ENCODE results near the gene PPP3CB.
"Not testable (repeated sequence)": the region's sequence is repeated elsewhere in the genome, so short reads cannot be mapped to it uniquely, and the experiment has no call there.

Gene PPP3CB

DNA sequence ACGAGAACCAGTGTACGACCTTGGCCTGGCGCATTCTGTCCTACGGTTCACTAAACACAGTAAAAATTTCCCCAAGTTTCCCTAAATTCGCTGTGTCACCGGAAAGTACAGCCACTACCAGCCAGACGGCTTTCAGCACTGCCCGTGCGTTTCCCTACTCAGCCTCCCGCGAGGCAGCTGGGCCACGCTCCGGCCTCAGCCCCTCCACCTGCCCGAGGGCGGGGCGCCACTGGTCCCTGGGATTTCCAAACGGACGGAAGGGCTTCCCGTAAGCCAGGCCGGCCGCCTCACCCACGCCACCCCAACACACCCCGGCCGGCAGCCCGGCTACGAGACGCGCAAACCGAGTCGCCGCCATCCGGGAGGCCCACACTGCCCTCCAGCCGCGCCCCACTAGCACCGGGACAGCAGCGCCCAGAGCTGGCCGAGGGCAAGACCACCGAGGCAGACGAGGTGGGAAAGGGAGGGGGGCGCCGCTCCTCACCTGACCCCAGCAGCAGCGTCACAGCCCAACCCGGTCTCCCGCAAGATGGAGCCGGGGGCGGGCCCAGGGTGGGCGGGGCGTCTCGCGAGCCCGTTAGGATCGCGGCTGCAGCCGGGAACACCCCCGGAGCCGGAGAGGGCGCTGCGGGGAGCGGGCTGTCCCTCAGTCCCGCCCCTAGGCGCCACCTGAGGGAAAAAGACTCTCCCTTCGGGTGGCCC is 82.1 kb downstream of the PPP3CB start, which contains the start of gene ANXA7:
Gene ANXA7, minus strand, starts transcription at position 531 of the 702 bp plus-strand sequence. CDS start 13,202 bp downstream, outside the sequence.
- no peak for FAIRE-seq

DNA sequence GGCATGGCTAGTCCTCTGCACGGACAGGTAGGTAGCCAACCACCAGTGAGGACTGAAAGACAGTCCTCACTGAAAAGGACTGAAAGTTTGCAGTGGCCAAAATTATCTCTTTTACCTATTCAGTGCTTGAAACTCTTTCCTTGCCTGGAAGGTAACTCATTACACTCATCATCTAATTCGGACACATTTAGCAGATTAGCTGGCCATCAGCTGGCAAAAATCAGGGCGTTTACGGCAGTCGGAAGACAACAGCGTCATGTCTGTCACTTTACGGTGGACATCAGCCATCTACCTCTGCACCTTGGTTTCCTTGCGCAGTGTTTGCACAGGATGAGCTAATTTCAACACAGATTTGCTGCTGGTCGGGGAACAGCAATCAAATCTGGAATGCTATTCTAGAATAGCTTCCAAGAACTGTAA is 82.7 kb downstream of the PPP3CB start:
- no peak for FAIRE-seq

DNA sequence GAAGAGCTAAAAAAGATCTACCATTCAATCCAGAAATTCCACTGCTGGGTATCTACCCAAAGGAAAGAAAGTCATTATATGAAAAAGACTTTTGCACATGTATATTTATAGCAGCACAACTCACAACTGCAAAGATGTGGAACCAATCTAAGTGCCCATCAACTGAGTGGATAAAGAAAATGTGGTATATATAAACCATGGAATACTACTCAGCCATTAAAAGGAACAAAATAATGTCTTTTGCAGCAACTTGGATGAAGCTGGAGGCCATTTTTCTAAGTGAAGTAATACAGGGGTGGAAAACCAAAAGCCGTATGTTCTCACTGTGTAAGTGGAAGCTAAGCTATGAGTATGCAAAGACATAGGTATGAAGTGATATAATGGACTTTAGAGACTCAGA is 84.9 kb downstream of the PPP3CB start:
- no peak for FAIRE-seq

- no peak for FAIRE-seq
Measured at GRCh38 chr10:73408978-73409521, 86.8 kb downstream of the PPP3CB start.

DNA sequence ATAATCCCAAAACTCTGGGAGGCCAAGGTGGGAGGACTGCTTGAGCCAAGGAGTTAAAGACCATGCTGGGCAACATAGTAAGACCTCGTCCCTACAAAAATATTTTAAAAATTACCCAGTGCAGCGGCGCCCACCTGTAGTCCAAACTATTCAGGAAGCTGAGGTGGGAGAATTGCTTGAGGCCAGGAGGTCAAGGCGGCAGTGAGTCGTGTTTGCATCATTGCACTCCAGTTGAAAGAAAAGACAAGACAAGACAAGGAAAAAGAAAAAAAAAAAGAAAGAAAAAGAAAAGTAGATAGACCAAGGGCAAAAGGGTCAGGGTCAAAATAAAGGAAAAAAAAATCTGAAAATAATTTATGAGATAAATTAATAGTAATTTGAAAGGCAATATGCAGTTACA is 87.8 kb downstream of the PPP3CB start:
- FAIRE-seq = no peak

GRCh38 chr10:73407495-73407894 is 88.3 kb downstream of the PPP3CB start:
- FAIRE-seq = no peak

DNA sequence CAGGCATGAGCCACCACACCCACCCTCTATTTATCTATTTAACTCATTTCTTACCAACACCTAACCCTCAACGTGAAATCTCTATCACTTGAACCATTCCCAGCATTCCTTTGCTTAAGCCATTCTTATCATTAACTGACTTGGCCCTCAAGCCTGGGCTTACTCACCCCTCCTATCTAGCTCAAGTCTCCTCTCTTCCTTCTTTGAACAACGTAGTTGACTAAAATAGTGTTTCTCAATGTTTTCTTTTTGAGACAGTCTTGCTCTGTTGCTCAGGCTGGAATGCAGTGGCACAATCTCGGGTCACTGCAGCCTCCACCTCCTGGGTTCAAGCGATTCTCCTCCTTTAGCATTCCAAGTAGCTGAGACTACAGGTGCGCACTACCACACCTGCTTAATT is 89.0 kb downstream of the PPP3CB start:
- no peak for FAIRE-seq

GRCh38 chr10:73405556-73405955 is 90.3 kb downstream of the PPP3CB start:
- FAIRE-seq = no peak

DNA sequence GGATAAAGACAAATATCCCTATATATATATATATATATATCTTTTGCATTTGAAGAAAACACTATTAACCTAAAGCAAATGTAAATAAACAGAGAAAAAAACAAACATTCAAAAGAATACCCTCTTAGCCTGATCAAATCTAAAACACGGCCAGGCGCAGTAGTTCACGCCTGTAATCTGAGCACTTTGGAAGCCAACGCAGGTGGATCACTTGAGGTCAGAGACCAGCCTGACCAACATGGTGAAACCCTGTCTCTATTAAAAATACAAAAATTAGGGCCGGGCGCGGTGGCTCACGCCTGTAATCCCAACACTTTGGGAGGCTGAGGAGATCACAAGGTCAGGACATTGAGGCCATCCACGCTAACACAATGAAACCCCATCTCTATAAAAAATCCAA is 91.1 kb downstream of the PPP3CB start:
- FAIRE-seq = no peak

- FAIRE-seq = no peak
Measured at GRCh38 chr10:73401636-73402035, 94.2 kb downstream of the PPP3CB start.

DNA sequence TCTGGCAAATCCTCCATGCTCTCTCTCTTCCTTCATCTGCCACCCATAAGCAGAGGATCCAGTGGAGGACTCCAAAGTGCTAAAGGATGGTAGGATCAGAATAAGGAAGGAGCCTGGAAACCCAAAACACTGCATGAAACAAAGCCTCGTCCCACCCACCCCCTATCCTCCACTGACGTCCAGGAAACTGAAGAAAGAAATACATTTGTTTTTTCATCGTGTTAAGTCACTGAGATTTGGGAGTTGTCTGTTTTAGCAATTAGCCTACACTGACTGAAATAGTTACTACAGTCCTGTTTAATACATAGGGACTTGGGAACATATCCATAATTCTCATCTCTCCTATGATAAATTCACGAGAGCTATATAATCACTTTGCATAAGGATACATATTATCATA is 96.8 kb downstream of the PPP3CB start:
- no peak for FAIRE-seq

GRCh38 chr10:73398024-73398423 is 97.8 kb downstream of the PPP3CB start:
- no peak for FAIRE-seq

- not testable (repeated sequence) for FAIRE-seq
Measured at GRCh38 chr10:73394325-73394724, 101.5 kb downstream of the PPP3CB start.

DNA sequence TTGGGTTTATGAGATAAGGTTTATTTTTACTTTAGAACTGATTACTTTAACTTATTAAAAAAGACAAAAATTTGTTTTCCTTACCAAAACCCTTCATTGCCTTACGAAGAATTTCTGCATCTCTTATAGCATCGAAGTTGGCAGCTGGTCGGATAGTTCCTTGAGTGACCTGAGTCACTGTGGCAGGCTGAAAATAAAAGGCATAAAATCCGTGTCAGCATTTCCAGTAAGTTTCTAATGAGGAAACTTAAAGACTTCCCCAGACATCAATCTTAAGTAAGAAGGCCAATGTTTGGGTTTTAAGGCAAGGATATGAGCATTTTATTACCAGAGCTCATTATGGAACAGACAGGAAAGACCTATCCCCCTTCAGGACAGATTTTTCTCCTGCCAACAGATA is 107.6 kb downstream of the PPP3CB start:
- FAIRE-seq = no peak

DNA sequence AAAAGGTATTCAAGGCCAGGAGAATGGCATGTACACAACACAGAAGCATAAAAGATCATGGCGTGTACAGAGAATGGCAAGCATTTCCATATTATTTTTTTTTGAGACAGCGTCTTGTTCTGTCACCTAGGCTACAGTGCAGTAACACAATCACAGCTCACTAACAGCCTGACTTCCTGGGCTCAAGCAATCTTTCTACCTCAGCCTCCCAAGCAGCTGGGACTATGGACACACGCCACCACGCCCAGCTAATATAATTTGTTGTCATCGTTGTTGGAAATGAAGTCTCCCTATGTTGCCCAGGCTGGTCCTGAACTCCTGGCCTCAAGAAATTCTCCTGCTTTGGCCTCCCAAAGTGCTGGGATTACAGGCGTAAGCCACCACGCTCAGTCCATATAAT is 109.2 kb downstream of the PPP3CB start:
- no peak for FAIRE-seq
